Endothelial cell of umbilical vein (primary cell): ENCODE measurements around the gene ANKMY1. TPM values are rescaled to one million over a fixed set of nuclear protein-coding genes. Genes with fewer than 3 reads are reported as not detected.

Experiments
- BruUV-seq: library from RNA; stranded (reverse); fragments of 400-500 nt; replicated peaks from 2 replicates; lab custom pipeline; 2021; lab: Mats Ljungman, UMichigan
- CTCF ChIA-PET: fragments of 300-600, 350-600 bp; sonication (Branson Sonifier 250); formaldehyde crosslinking; loops from one replicate; lab custom pipeline; 2021; ENCODE audit warnings: antibody characterized with exemption, inconsistent platforms; lab: Charles Lee
- POLR2A ChIA-PET: fragments of 300-600, 350-600 bp; sonication (Branson Sonifier 250); formaldehyde crosslinking; loops from one replicate; lab custom pipeline; 2021; ENCODE audit warnings: antibody characterized with exemption, inconsistent platforms; lab: Charles Lee
- DNase-seq: peaks from one replicate; pipeline ENCODE4 v3.0.0-alpha.2; 2011; ENCODE audit warnings: low read depth, low spot score
- FAIRE-seq: peaks from 2 replicates; lab custom pipeline; 2011; peaks lifted over from hg19 to GRCh38; lab: Jason Lieb, UNC
- H2AFZ ChIP-seq: 2 replicates; pipeline ENCODE4 v1.6.0; 2012; ENCODE audit warnings: low read depth, low read length, control low read depth, inconsistent platforms
- H3K27ac ChIP-seq: 2 replicates; pipeline ENCODE4 v1.5.1; 2011; ENCODE audit warnings: low read depth, mild to moderate bottlenecking, control low read depth, low read length, moderate library complexity; ENCODE audit not compliant: insufficient read depth
- H3K27me3 ChIP-seq, 2 experiments: 2 replicates each; pipeline versions ENCODE4 v1.6.0 to v1.6.1; 2011; ENCODE audit warnings: low read length in 2 of 2, mixed read lengths in 1 of 2; ENCODE audit not compliant: control insufficient read depth in 2 of 2, insufficient read depth in 2 of 2
- H3K36me3 ChIP-seq, 2 experiments: 2 replicates in 1 of 2; 3 replicates in 1 of 2; pipeline ENCODE4 v1.5.1; 2011; ENCODE audit warnings: low read length in 2 of 2, mild to moderate bottlenecking in 1 of 2, moderate library complexity in 1 of 2; ENCODE audit not compliant: control insufficient read depth in 2 of 2, insufficient read depth in 2 of 2; ENCODE audit errors: extremely low read depth in 1 of 2
- H3K4me1 ChIP-seq: 3 replicates; pipeline ENCODE4 v1.5.1; 2011; ENCODE audit warnings: mild to moderate bottlenecking, low read length; ENCODE audit not compliant: control insufficient read depth, insufficient read depth; ENCODE audit errors: extremely low read depth
- H3K4me2 ChIP-seq: 2 replicates; pipeline ENCODE4 v1.6.1; 2011; ENCODE audit warnings: low read length, control low read depth, mixed read lengths; ENCODE audit not compliant: insufficient read depth
- H3K4me3 ChIP-seq, 3 experiments: fragments of 200-600 bp in 1 of 3; sonication (generic), shearing (Covaris generic) in 1 of 3; replicated peaks in 1 of 3; 2 replicates each; pipeline ENCODE4 v1.5.1; 2011 to 2016; ENCODE audit warnings: control low read depth in 3 of 3, low read length in 3 of 3, mild to moderate bottlenecking in 2 of 3, inconsistent platforms in 1 of 3, low read depth in 1 of 3, moderate library complexity in 1 of 3; ENCODE audit not compliant: insufficient read depth in 1 of 3
- H3K79me2 ChIP-seq: 2 replicates; pipeline ENCODE4 v1.6.0; 2012; ENCODE audit warnings: low read length, inconsistent platforms; ENCODE audit not compliant: control insufficient read depth, insufficient read depth
- H3K9ac ChIP-seq: replicated peaks from 2 replicates; pipeline ENCODE3; 2011; ENCODE audit warnings: low read length, control low read depth; ENCODE audit not compliant: insufficient read depth; ENCODE audit errors: extremely low read depth
- H3K9me1 ChIP-seq: replicated peaks from 3 replicates; pipeline ENCODE4 v1.6.0; 2011; ENCODE audit warnings: mild to moderate bottlenecking, low read length; ENCODE audit not compliant: control insufficient read depth, insufficient read depth; ENCODE audit errors: extremely low read depth
- H3K9me3 ChIP-seq: replicated peaks from 2 replicates; pipeline ENCODE4 v1.5.1; 2012; ENCODE audit warnings: low read length, inconsistent platforms; ENCODE audit not compliant: control insufficient read depth, insufficient read depth
- H4K20me1 ChIP-seq: replicated peaks from 2 replicates; pipeline ENCODE3; 2011; ENCODE audit warnings: mild to moderate bottlenecking, low read length; ENCODE audit not compliant: control insufficient read depth, insufficient read depth; ENCODE audit errors: extremely low read depth
- CTCF ChIP-seq, 2 donors: IDR thresholded peaks; 1 replicate in 1 of 2; 2 replicates in 1 of 2; pipeline ENCODE4 v1.5.1; 2011; ENCODE audit warnings: low read length in 2 of 2, mild to moderate bottlenecking in 2 of 2, moderate library complexity in 2 of 2, control low read depth in 1 of 2, inconsistent platforms in 1 of 2, low read depth in 1 of 2; ENCODE audit not compliant: insufficient read depth in 1 of 2; ENCODE audit errors: extremely low read depth in 1 of 2
- EZH2 ChIP-seq: IDR thresholded peaks from 2 replicates; pipeline ENCODE4 v1.6.1; 2012; ENCODE audit warnings: borderline replicate concordance, low read depth, mild to moderate bottlenecking, moderate library complexity, low read length, inconsistent platforms; ENCODE audit not compliant: severe bottlenecking
- FOS ChIP-seq: IDR thresholded peaks from 2 replicates; pipeline ENCODE4 v1.6.1; 2011; ENCODE audit warnings: mild to moderate bottlenecking, low read length, moderate library complexity, borderline replicate concordance; ENCODE audit not compliant: insufficient read depth
- GATA2 ChIP-seq: IDR thresholded peaks from 2 replicates; pipeline ENCODE4 v1.7.0; 2011; ENCODE audit warnings: low read depth, mild to moderate bottlenecking, moderate library complexity, mixed read lengths, low read length; ENCODE audit not compliant: insufficient read length, insufficient read depth
- JUN ChIP-seq: IDR thresholded peaks from 2 replicates; pipeline ENCODE4 v1.6.1; 2011; ENCODE audit warnings: borderline replicate concordance, low read depth; ENCODE audit not compliant: insufficient read length, insufficient read depth
- MAX ChIP-seq: IDR thresholded peaks from 2 replicates; pipeline ENCODE4 v1.6.1; 2011; ENCODE audit not compliant: insufficient read depth, insufficient read length
- MYC ChIP-seq: IDR thresholded peaks from one replicate; pipeline ENCODE4 v1.6.1; 2011; ENCODE audit warnings: mild to moderate bottlenecking, low read depth, low read length
- POLR2A ChIP-seq: IDR thresholded peaks from 2 replicates; pipeline ENCODE4 v1.6.1; 2012; ENCODE audit warnings: low read depth, mild to moderate bottlenecking, control low read depth, low read length
- POLR2AphosphoS5 ChIP-seq: IDR thresholded peaks from 2 replicates; pipeline ENCODE4 v1.6.1; 2012; ENCODE audit warnings: low read depth, mild to moderate bottlenecking, control low read depth, low read length, moderate library complexity; ENCODE audit not compliant: insufficient read depth
- dilution Hi-C: fragments of 300-500 bp; cut with MboI; formaldehyde crosslinking; loops from one replicate; pipeline ENCODE4 v1.15.0; 2019; ENCODE audit warnings: low sequenced_read_pairs; ENCODE audit not compliant: extremely low pct_ligation_motif_present
- intact Hi-C: fragments of 100-400 bp; cut with micrococcal nuclease; formaldehyde crosslinking; loops from one replicate; pipeline ENCODE4 v1.10.0; 2022
- polyA plus RNA-seq, 4 experiments: library from polyadenylated mRNA; depleted of rRNA in 3 of 4; stranded (reverse) in 3 of 4; unstranded in 1 of 4; fragments of >200 nt; gene quantifications; 2 replicates each; pipeline versions ENCODE4 v1.2.1 to v1.2.3, GENCODE V29; 2011 to 2012; ENCODE audit warnings: missing spikeins in 1 of 4
- total RNA-seq: library from RNA; stranded (reverse); gene quantifications from 2 replicates; pipeline ENCODE4 v1.2.3, GENCODE V29; 2021

ANKMY1 gene
- total and polyA plus RNA-seq, 2 donors (not counting 3 experiments of a cell fraction or from before 2014, with no cell fraction given), result 9.0 to 16.0 TPM

- H3K4me1 ChIP-seq, result no peaks in the 10 kb centered on the region
- CTCF ChIA-PET, result interaction anchor here (0.7 kb wide), 1 partner anchor 8 kb away, joined by 3 read pairs; no protein-coding TSS in a partner anchor
- no peak overlapping the region for H3K9ac ChIP-seq
- no peaks in the 10 kb centered on the region for H3K9me1 ChIP-seq
- no peaks in the 10 kb centered on the region for H3K36me3 ChIP-seq
- no peaks in the 10 kb centered on the region for H3K27me3 ChIP-seq
- no peak overlapping the region for H3K4me2 ChIP-seq
- H3K4me3 ChIP-seq, result no peak overlapping the region
- FAIRE-seq, result no peak
- no peak for DNase-seq
- dilution Hi-C loops (no loop called here), intact Hi-C loops (no loop called here)
- POLR2A ChIA-PET, result no interaction called here
- no peaks in the 10 kb centered on the region for H3K9me3 ChIP-seq
- no peak for TF ChIP-seq GATA2
- no peak for TF ChIP-seq FOS
- no peak for TF ChIP-seq CTCF (IDR thresholded peaks at IDR 0.05; ENCODE audit: extremely low read depth in 1 of 2, insufficient read depth in 1 of 2, low read depth in 1 of 2, low read length in 2 of 2)
- no peak for TF ChIP-seq MAX
- TF ChIP-seq JUN, result no peak
- TF ChIP-seq POLR2AphosphoS5, result no peak
- TF ChIP-seq MYC, result no peak
- TF ChIP-seq POLR2A, result no peak
- no peak for TF ChIP-seq EZH2
- no TSS peak for BruUV-seq
- no peaks in the 10 kb centered on the region for H4K20me1 ChIP-seq
- no peak overlapping the region for H2AFZ ChIP-seq
- H3K27ac ChIP-seq, result no peak overlapping the region
- H3K79me2 ChIP-seq, result no peaks in the 10 kb centered on the region
These were observed 51.9 kb downstream of the ANKMY1 start for GRCh38 chr2:240505910-240506309.
